A549 (cell line): ENCODE results near the gene TAF1D.

Experiments
- CEBPB ChIP-seq, 2 experiments: fragments of >200 bp in 1 of 2; sonication (Bioruptor Twin) in 1 of 2; formaldehyde crosslinking in 1 of 2; IDR thresholded peaks; 2 replicates each; pipeline ENCODE4 v1.6.1; 2012 to 2016
- POLR2A ChIP-seq: IDR thresholded peaks from 2 replicates; pipeline ENCODE4 v1.6.1; 2012; ENCODE audit warnings: mild to moderate bottlenecking, low read length
- SMC3 ChIP-seq: fragments of >200 bp; sonication (Bioruptor Twin); formaldehyde crosslinking; IDR thresholded peaks from 3 replicates; pipeline ENCODE4 v1.6.1; 2018; ENCODE audit warnings: inconsistent platforms
- TF ChIP-seq, protein P1 (sequence below): fragments of >200 bp; sonication (Bioruptor Twin); formaldehyde crosslinking; IDR thresholded peaks from 3 replicates; pipeline ENCODE4 v1.5.1; 2016

DNA sequence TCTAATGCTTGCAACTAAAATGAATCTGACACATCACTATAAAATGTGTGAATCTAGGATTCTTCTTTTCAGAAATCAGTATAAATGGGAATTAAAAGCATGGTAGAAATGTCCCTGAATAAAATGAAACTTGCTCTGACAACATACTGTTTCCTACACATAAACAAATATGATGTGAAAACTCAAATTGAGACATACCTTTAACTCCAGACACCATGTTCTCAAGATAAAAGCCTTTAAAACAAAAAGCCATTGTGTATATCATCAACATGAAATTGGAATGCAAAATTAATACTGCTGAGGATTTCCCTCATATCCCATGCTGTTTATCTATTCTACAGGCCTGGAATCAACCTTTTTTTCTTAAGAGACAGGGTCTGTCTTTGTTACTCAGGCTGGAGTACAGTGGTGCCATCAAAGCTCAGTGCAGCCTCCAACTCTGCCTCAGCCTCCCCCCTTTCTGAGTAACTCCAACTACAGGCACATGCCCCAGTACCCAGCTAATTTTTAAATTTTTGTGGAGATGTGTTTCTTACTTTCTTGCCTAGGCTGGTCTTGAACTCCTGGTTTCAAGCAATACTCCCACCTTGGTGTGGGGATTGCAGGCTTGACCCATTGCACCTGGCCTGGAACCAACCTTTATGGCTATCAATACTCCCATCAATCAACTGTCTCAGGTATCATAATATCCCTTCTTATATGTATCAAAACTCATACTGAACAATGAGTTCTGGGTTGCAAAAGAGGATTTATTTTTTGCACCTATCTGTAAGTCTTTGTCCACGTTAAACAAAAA is 6.7 kb downstream of the TAF1D start:
- TF ChIP-seq POLR2A (no peak), CEBPB (IDR thresholded peaks at IDR 0.05) (no peak), SMC3 (no peak)
- TF ChIP-seq, protein P1, sequence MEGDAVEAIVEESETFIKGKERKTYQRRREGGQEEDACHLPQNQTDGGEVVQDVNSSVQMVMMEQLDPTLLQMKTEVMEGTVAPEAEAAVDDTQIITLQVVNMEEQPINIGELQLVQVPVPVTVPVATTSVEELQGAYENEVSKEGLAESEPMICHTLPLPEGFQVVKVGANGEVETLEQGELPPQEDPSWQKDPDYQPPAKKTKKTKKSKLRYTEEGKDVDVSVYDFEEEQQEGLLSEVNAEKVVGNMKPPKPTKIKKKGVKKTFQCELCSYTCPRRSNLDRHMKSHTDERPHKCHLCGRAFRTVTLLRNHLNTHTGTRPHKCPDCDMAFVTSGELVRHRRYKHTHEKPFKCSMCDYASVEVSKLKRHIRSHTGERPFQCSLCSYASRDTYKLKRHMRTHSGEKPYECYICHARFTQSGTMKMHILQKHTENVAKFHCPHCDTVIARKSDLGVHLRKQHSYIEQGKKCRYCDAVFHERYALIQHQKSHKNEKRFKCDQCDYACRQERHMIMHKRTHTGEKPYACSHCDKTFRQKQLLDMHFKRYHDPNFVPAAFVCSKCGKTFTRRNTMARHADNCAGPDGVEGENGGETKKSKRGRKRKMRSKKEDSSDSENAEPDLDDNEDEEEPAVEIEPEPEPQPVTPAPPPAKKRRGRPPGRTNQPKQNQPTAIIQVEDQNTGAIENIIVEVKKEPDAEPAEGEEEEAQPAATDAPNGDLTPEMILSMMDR = no peak
